Esophagus squamous epithelium (tissue), 4 donors: Measurements from ENCODE around the gene DENND10.

Source experiments
- CTCF ChIP-seq, 6 experiments: fragments of 450-650 bp in 4 of 6; fragments of 200-600 bp in 2 of 6; sonication (generic) in 2 of 6; IDR thresholded peaks; one replicate each; pipeline ENCODE4 v1.5.1; 2016 to 2019; ENCODE audit warnings: antibody characterized with exemption in 6 of 6, mild to moderate bottlenecking in 4 of 6, moderate library complexity in 4 of 6
- POLR2A ChIP-seq, 4 donors: fragments of 450-650 bp; IDR thresholded peaks; one replicate each; pipeline ENCODE4 v1.6.1; 2017; ENCODE audit warnings: antibody characterized with exemption in 4 of 4, mild to moderate bottlenecking in 4 of 4, moderate library complexity in 3 of 4

- no peak for TF ChIP-seq CTCF (IDR thresholded peaks at IDR 0.05)
- TF ChIP-seq POLR2A (IDR thresholded peaks at IDR 0.05), result no peak
These were observed 44.4 kb upstream of the DENND10 start for GRCh38 chr10:119059557-119059956.
